NT2/D1 (cell line): ENCODE measurements around the gene SCAANT1.

Source experiments
- SUZ12 ChIP-seq: IDR thresholded peaks from 2 replicates; pipeline ENCODE4 v1.6.1; 2011; ENCODE audit not compliant: insufficient read length, insufficient read depth; ENCODE audit errors: extremely low read depth
- YY1 ChIP-seq: IDR thresholded peaks from 2 replicates; pipeline ENCODE4 v1.6.1; 2011; ENCODE audit not compliant: insufficient read length, insufficient read depth
- ZNF274 ChIP-seq: IDR thresholded peaks from 2 replicates; pipeline ENCODE4 v1.6.1; 2011; ENCODE audit warnings: mild to moderate bottlenecking, low read depth, low read length

DNA sequence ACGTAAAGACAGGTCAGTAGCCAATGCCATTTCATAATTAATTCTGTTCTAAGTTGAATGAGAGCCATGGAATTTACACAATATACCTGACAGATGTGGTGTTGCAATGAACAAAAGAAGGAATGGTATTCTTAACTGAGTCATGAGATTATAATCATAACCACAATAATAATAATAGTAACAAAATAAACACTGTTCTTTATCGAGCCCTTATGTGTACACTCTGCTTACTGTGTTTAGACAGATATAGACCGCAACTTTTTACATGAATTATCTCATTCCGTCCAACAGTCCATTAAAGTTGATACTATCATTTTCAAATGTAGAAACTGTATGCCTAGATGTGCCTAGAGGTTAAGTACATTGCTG lies 28.2 kb upstream of the SCAANT1 start:
- TF ChIP-seq YY1 (no peak), SUZ12 (no peak), ZNF274 (no peak)
